Measurements from ENCODE around the gene EHF. TPM values are rescaled to one million over a fixed set of nuclear protein-coding genes. Genes with fewer than 3 reads are reported as not detected.
A peak's percentile ranks its signal among the peaks of the same experiment; 100 is the strongest.

The EHF gene
- total RNA-seq, 1 donor from 2014 or later, result 43.7 TPM

- no peak for DNase-seq (ENCODE audit: low read depth)
Measured at GRCh38 chr11:34643846-34644245, 23.0 kb downstream of the EHF start.

GRCh38 chr11:34644669-34645406, 23.9 kb downstream of the EHF start:
- peak; percentile 80 for DNase-seq (ENCODE audit: low read depth)

GRCh38 chr11:34646431-34646830, 25.5 kb downstream of the EHF start:
- no peak for DNase-seq (ENCODE audit: low read depth)

- DNase-seq (ENCODE audit: low read depth), result no peak
Measured at GRCh38 chr11:34647131-34647530, 26.2 kb downstream of the EHF start.

GRCh38 chr11:34647532-34647931, 26.6 kb downstream of the EHF start:
- no peak for DNase-seq (ENCODE audit: low read depth)

GRCh38 chr11:34648036-34648435, 27.1 kb downstream of the EHF start:
- DNase-seq (ENCODE audit: low read depth), result no peak

- DNase-seq (ENCODE audit: low read depth), result no peak
Measured at GRCh38 chr11:34649597-34649996, 28.7 kb downstream of the EHF start.

- DNase-seq (ENCODE audit: low read depth), result no peak
Measured at GRCh38 chr11:34650528-34650927, 29.6 kb downstream of the EHF start.

- no peak for DNase-seq (ENCODE audit: low read depth)
Measured at GRCh38 chr11:34651551-34651950, 30.7 kb downstream of the EHF start.

GRCh38 chr11:34652191-34652973, 31.5 kb downstream of the EHF start:
- DNase-seq (ENCODE audit: low read depth), result no peak

- DNase-seq (ENCODE audit: low read depth), result no peak
Measured at GRCh38 chr11:34653031-34653430, 32.1 kb downstream of the EHF start.

- peak; percentile 100 for DNase-seq (ENCODE audit: low read depth)
Measured at GRCh38 chr11:34653851-34654482, 33.1 kb downstream of the EHF start.

GRCh38 chr11:34654483-34655334, 33.8 kb downstream of the EHF start:
- DNase-seq (ENCODE audit: low read depth), result peak; percentile 86

GRCh38 chr11:34655335-34656008, 34.6 kb downstream of the EHF start:
- no peak for DNase-seq (ENCODE audit: low read depth)

GRCh38 chr11:34656062-34656720, 35.3 kb downstream of the EHF start:
- DNase-seq (ENCODE audit: low read depth), result no peak

GRCh38 chr11:34658071-34659015, 37.5 kb downstream of the EHF start:
- DNase-seq (ENCODE audit: low read depth), result no peak

- no peak for DNase-seq (ENCODE audit: low read depth)
Measured at GRCh38 chr11:34659096-34659733, 38.3 kb downstream of the EHF start.

- no peak for DNase-seq (ENCODE audit: low read depth)
Measured at GRCh38 chr11:34665077-34665835, 44.4 kb downstream of the EHF start.
